Prostate gland (tissue), 2 donors: ENCODE measurements around the gene GIMAP5. TPM values are rescaled to one million over a fixed set of nuclear protein-coding genes. Genes with fewer than 3 reads are reported as not detected.

Source experiments
- DNase-seq: peaks from one replicate; pipeline ENCODE4 v3.0.0-alpha.2; 2019; ENCODE audit warnings: low spot score
- H3K27ac ChIP-seq, 2 donors: fragments of 200-600 bp; sonication (generic); 2 replicates each; pipeline ENCODE4 v1.5.1; 2017 to 2019
- H3K27me3 ChIP-seq: fragments of 200-600 bp; sonication (generic); replicated peaks from 2 replicates; pipeline ENCODE4 v1.5.1; 2019; ENCODE audit not compliant: insufficient read depth
- H3K36me3 ChIP-seq, 2 donors: fragments of 200-600 bp; sonication (generic); 1 replicate in 1 of 2; 2 replicates in 1 of 2; pipeline versions ENCODE4 v1.5.1 to v1.8.1; 2017 to 2019
- H3K4me1 ChIP-seq: fragments of 200-600 bp; sonication (generic); replicated peaks from 2 replicates; pipeline ENCODE4 v1.5.1; 2019
- H3K4me3 ChIP-seq, 2 donors: fragments of 200-600 bp; sonication (generic); 2 replicates each; pipeline ENCODE4 v1.5.1; 2017 to 2019
- H3K9me3 ChIP-seq: fragments of 200-600 bp; sonication (generic); 2 replicates; pipeline ENCODE4 v1.5.1; 2017
- POLR2A ChIP-seq: fragments of 450-650 bp; IDR thresholded peaks from one replicate; pipeline ENCODE4 v1.6.1; 2016; ENCODE audit warnings: antibody characterized with exemption, mild to moderate bottlenecking
- POLR2AphosphoS5 ChIP-seq: sonication (generic); formaldehyde crosslinking; IDR thresholded peaks from one replicate; pipeline ENCODE4 v1.6.1; 2017; ENCODE audit warnings: antibody characterized with exemption
- WGBS: methylation state at CpG from one replicate; pipeline ENCODE4 v1.1.5; 2018; 5-methylcytosine and 5-hydroxymethylcytosine counted together
- intact Hi-C: fragments of 100-400 bp; cut with DNase I; formaldehyde crosslinking; loops from one replicate; pipeline ENCODE4 v1.14.2; 2022
- total RNA-seq, 2 donors: library from RNA; depleted of rRNA; stranded (reverse); fragments of >200 nt; gene quantifications; one replicate each; pipeline ENCODE4 v1.1.0, GENCODE V29; 2016
- TF ChIP-seq, protein P1 (sequence below), 4 experiments: fragments of 200-600 bp in 2 of 4; fragments of 450-650 bp in 2 of 4; sonication (generic) in 2 of 4; IDR thresholded peaks; 1 replicate in 3 of 4; 2 replicates in 1 of 4; pipeline ENCODE4 v1.5.1; 2016 to 2019; ENCODE audit warnings: antibody characterized with exemption in 4 of 4, mild to moderate bottlenecking in 2 of 4, moderate library complexity in 2 of 4

Gene GIMAP5
- total RNA-seq, 2 donors from 2014 or later: 11.1 to 15.1 TPM

DNA sequence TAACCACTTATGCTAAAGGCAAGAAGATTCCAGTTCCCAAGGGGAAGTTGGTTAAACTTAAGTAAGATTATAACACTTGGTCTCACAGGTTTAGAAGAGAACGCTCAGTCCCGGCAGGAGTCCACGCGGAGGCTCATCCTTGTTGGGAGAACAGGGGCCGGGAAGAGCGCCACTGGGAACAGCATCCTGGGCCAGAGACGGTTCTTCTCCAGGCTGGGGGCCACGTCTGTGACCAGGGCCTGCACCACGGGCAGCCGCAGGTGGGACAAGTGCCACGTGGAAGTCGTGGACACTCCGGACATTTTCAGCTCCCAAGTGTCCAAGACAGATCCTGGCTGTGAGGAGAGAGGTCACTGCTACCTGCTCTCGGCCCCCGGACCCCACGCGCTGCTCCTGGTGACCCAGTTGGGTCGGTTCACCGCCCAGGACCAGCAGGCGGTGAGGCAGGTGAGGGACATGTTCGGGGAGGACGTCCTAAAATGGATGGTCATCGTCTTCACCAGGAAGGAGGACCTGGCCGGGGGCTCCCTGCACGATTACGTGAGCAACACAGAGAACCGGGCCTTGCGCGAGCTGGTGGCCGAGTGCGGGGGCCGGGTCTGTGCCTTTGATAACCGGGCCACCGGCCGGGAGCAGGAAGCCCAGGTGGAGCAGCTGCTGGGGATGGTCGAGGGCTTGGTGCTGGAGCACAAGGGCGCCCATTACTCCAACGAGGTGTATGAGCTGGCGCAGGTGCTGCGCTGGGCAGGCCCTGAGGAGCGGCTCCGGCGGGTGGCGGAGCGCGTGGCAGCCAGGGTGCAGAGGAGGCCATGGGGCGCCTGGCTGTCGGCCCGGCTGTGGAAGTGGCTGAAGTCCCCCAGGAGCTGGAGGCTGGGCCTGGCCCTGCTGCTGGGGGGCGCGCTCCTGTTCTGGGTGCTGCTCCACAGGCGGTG, 17.0 kb upstream of the GIMAP5 start:
- Histone ChIP-seq H3K27ac (no peak overlapping the region), H3K9me3 (no peaks in the 10 kb centered on the region), H3K36me3 (no peaks in the 10 kb centered on the region), H3K4me1 (no peaks in the 10 kb centered on the region), H3K4me3 (no peak overlapping the region), H3K27me3 (no peaks in the 10 kb centered on the region)
- DNase-seq: no peak
- no peak for TF ChIP-seq POLR2A
- no peak for TF ChIP-seq POLR2AphosphoS5
- TF ChIP-seq, protein P1, sequence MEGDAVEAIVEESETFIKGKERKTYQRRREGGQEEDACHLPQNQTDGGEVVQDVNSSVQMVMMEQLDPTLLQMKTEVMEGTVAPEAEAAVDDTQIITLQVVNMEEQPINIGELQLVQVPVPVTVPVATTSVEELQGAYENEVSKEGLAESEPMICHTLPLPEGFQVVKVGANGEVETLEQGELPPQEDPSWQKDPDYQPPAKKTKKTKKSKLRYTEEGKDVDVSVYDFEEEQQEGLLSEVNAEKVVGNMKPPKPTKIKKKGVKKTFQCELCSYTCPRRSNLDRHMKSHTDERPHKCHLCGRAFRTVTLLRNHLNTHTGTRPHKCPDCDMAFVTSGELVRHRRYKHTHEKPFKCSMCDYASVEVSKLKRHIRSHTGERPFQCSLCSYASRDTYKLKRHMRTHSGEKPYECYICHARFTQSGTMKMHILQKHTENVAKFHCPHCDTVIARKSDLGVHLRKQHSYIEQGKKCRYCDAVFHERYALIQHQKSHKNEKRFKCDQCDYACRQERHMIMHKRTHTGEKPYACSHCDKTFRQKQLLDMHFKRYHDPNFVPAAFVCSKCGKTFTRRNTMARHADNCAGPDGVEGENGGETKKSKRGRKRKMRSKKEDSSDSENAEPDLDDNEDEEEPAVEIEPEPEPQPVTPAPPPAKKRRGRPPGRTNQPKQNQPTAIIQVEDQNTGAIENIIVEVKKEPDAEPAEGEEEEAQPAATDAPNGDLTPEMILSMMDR (IDR thresholded peaks at IDR 0.05): no peak
- WGBS: 95% methylated on average over 52 of the region's 52 CpGs
- intact Hi-C loops: no loop called here

DNA sequence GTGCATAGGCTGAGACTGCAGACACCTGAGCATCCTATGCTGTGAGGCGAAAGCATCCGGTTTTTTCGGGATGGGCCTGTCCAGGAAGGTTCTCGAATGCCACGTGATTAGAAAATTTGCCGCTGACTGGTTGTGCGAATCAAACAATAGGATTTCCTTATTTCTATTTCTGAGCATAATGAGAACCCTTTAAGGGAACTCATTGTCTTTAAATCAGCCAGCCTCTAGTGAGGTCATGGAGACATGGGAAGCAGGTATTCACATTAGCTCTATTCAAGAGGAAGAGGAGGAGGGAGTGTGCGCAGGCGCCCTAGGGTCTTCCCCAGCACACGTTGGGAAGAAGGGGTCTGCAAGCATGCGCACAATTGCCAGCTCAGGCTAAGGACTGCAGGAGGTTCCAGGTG, 15.2 kb upstream of the GIMAP5 start:
- no peaks in the 10 kb centered on the region for H3K4me1 ChIP-seq
- intact Hi-C loops: no loop called here
- H3K36me3 ChIP-seq: no peaks in the 10 kb centered on the region
- no peak overlapping the region for H3K27ac ChIP-seq
- 85% methylated on average over 11 of the region's 11 CpGs for WGBS
- H3K4me3 ChIP-seq: no peak overlapping the region
- TF ChIP-seq POLR2AphosphoS5 (no peak), POLR2A (no peak)
- TF ChIP-seq, protein P1 (IDR thresholded peaks at IDR 0.05): no peak
- no peak for DNase-seq
- H3K27me3 ChIP-seq: no peaks in the 10 kb centered on the region
- H3K9me3 ChIP-seq: no peaks in the 10 kb centered on the region

DNA sequence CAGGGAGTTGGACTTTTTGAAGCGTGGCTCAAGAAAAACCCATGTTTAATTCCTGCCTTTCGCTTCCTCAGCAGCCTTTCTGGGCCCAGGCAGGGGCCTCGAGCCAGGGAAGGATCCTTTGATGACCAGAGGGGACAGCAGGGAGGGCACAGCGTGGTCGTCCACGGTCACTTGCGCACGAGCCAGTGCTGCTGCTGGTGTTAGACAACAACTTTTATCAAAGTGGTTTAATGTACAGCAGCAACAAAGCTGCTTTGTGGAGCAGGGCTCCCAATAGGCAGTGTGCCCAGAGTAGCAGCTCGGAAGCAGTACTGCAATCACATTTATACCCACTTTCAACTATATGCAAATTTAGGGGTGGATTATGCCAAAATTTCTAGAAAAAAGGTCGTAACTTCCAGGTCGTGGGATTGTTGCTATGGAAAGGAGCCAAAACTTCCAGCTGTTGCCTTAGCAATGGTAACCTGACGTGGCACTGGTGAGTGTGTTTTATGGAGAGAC, 14.7 kb upstream of the GIMAP5 start:
- Histone ChIP-seq H3K36me3 (no peaks in the 10 kb centered on the region), H3K27me3 (no peaks in the 10 kb centered on the region), H3K4me1 (no peaks in the 10 kb centered on the region), H3K9me3 (no peaks in the 10 kb centered on the region), H3K4me3 (no peak overlapping the region), H3K27ac (no peak overlapping the region)
- intact Hi-C loops: no loop called here
- TF ChIP-seq, protein P1 (IDR thresholded peaks at IDR 0.05): no peak
- TF ChIP-seq POLR2A (no peak), POLR2AphosphoS5 (no peak)
- no peak for DNase-seq
- WGBS: 37% methylated on average over 12 of the region's 12 CpGs

DNA sequence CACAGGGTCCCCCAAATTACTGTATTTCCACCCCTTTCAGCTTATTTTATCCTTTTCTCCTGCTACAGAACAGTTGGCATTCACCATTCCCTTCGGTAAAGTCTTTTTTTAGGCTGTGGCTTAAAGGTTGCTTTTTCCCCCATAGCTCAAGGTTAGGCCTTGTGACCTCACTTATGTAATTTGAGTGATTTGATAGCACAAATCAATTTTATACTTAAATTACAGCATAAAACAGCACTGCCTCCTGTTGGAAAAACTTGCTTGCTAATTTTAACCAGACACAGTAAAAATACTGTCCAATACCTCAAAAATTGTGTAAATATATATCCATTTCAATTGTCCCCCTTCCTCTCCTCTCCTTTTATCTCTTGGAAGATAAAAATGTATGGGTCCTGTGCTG, 13.8 kb upstream of the GIMAP5 start:
- TF ChIP-seq POLR2A: no peak
- TF ChIP-seq, protein P1 (IDR thresholded peaks at IDR 0.05): no peak
- TF ChIP-seq POLR2AphosphoS5: no peak
- H3K27me3 ChIP-seq: no peaks in the 10 kb centered on the region
- H3K9me3 ChIP-seq: no peaks in the 10 kb centered on the region
- H3K4me3 ChIP-seq: no peak overlapping the region
- H3K27ac ChIP-seq: no peak overlapping the region
- H3K36me3 ChIP-seq: no peaks in the 10 kb centered on the region
- intact Hi-C loops: no loop called here
- no peak for DNase-seq
- no peaks in the 10 kb centered on the region for H3K4me1 ChIP-seq
- 87% methylated on average over 1 of the region's 1 CpG for WGBS

DNA sequence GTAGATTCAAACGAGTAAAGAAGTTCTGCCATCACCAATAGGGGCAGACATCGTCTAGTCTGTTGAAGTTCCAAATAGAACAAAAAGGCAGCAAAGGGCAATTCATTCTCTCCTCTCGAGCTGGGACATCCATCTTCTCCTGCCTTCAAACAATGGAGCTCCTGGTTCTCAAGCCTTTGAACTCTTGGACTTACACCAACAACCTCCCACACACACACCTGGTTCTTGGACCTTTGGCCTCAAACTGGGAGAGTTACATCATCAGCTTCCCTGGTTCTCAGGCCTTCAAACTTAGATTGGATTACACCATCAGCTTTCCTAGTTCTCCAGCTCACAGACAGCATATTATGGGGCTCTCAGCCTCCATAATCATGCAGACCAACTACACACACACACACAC, 9.8 kb upstream of the GIMAP5 start:
- 62% methylated on average over 3 of the region's 3 CpGs for WGBS
- no peak overlapping the region for H3K4me3 ChIP-seq
- H3K27ac ChIP-seq: no peak overlapping the region
- no peaks in the 10 kb centered on the region for H3K4me1 ChIP-seq
- intact Hi-C loops: no loop called here
- TF ChIP-seq POLR2AphosphoS5: no peak
- no peak for TF ChIP-seq POLR2A
- no peaks in the 10 kb centered on the region for H3K27me3 ChIP-seq
- H3K9me3 ChIP-seq: no peaks in the 10 kb centered on the region
- H3K36me3 ChIP-seq: no peaks in the 10 kb centered on the region
- DNase-seq: no peak
